Mucosa of stomach (tissue), 1 donor: ENCODE measurements around the gene JMJD1C.

Experiments
- H3K27me3 ChIP-seq: one replicate; pipeline ENCODE4 v1.7.0; 2013; ENCODE audit warnings: mild to moderate bottlenecking, low read length; ENCODE audit not compliant: control insufficient read depth, insufficient read depth
- H3K36me3 ChIP-seq: one replicate; pipeline ENCODE4 v1.7.0; 2013; ENCODE audit warnings: low read length; ENCODE audit not compliant: control insufficient read depth, insufficient read depth
- H3K4me1 ChIP-seq: one replicate; pipeline ENCODE4 v1.7.0; 2013; ENCODE audit warnings: mild to moderate bottlenecking, low read length; ENCODE audit not compliant: control insufficient read depth, insufficient read depth
- H3K4me3 ChIP-seq: one replicate; pipeline ENCODE4 v1.7.0; 2013; ENCODE audit warnings: low read length
- H3K9ac ChIP-seq: one replicate; pipeline ENCODE4 v1.7.0; 2013; ENCODE audit warnings: mild to moderate bottlenecking, low read length, moderate library complexity
- H3K9me3 ChIP-seq: one replicate; pipeline ENCODE4 v1.7.0; 2013; ENCODE audit warnings: mild to moderate bottlenecking, low read length, moderate library complexity; ENCODE audit not compliant: control insufficient read depth
- donor health status: Pancreatic carcinoma.

JMJD1C gene

DNA sequence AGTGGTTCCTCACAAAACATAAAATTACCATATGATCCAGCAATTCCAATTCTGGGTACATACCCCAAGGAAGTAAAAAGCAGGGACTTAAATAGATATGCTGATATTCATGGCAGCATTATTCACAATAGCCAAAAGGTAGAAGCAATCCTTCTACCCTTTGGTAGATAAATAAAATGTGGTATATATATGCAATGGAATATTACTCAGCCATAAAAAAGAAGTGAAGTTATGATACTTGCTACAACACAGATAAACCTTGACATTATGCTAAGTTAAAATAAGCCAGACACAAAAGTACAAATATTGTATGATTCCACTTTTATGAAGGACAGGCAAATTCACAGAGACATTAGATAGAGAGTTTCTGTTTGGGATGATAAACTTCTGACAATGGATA lies 13.3 kb downstream of the JMJD1C start:
- H3K36me3 ChIP-seq: no peaks in the 10 kb centered on the region
- no peaks in the 10 kb centered on the region for H3K4me1 ChIP-seq
- H3K27me3 ChIP-seq: no peaks in the 10 kb centered on the region

GRCh38 chr10:63446716-63447440 lies 18.9 kb downstream of the JMJD1C start:
- Histone ChIP-seq H3K4me3 (no peak overlapping the region), H3K36me3 (no peaks in the 10 kb centered on the region), H3K4me1 (no peaks in the 10 kb centered on the region), H3K9ac (no peak overlapping the region), H3K9me3 (no peaks in the 10 kb centered on the region), H3K27me3 (no peaks in the 10 kb centered on the region)

More for the DNA sequence above, 13.3 kb downstream of the JMJD1C start:
- Histone ChIP-seq H3K4me3 (no peak overlapping the region), H3K9me3 (no peaks in the 10 kb centered on the region), H3K9ac (no peak overlapping the region)

DNA sequence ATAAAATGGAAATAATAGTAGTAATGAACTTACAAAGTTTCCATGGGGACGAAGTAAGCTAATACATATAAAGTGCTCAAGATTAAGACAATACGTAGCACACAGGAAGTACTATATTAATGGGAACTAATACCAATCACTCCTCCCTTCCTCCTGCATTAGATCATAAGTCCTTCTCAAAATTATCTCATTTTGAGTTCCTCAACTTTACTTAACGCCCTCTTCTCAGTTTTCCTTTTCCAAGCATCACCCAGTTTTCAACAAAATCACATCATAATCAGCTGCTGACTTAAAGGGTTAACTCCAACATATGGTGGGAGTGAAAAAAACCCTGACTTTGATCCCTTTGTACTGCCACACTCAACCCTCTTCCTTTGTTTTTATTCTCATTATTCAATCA lies 24.4 kb downstream of the JMJD1C start:
- Histone ChIP-seq H3K4me1 (peaks cover 15% of the 10 kb centered on the region), H3K4me3 (no peak overlapping the region), H3K36me3 (no peaks in the 10 kb centered on the region), H3K9ac (no peak overlapping the region), H3K9me3 (no peaks in the 10 kb centered on the region), H3K27me3 (no peaks in the 10 kb centered on the region)

GRCh38 chr10:63439607-63440006 lies 26.2 kb downstream of the JMJD1C start:
- Histone ChIP-seq H3K36me3 (no peaks in the 10 kb centered on the region), H3K4me1 (peaks cover 20% of the 10 kb centered on the region), H3K9me3 (no peaks in the 10 kb centered on the region), H3K4me3 (no peak overlapping the region), H3K9ac (no peak overlapping the region), H3K27me3 (no peaks in the 10 kb centered on the region)

GRCh38 chr10:63438506-63439498 lies 27.0 kb downstream of the JMJD1C start:
- no peaks in the 10 kb centered on the region for H3K27me3 ChIP-seq
- no peak overlapping the region for H3K4me3 ChIP-seq
- H3K36me3 ChIP-seq: no peaks in the 10 kb centered on the region
- H3K4me1 ChIP-seq: peaks cover 25% of the 10 kb centered on the region
- H3K9me3 ChIP-seq: no peaks in the 10 kb centered on the region
- no peak overlapping the region for H3K9ac ChIP-seq

DNA sequence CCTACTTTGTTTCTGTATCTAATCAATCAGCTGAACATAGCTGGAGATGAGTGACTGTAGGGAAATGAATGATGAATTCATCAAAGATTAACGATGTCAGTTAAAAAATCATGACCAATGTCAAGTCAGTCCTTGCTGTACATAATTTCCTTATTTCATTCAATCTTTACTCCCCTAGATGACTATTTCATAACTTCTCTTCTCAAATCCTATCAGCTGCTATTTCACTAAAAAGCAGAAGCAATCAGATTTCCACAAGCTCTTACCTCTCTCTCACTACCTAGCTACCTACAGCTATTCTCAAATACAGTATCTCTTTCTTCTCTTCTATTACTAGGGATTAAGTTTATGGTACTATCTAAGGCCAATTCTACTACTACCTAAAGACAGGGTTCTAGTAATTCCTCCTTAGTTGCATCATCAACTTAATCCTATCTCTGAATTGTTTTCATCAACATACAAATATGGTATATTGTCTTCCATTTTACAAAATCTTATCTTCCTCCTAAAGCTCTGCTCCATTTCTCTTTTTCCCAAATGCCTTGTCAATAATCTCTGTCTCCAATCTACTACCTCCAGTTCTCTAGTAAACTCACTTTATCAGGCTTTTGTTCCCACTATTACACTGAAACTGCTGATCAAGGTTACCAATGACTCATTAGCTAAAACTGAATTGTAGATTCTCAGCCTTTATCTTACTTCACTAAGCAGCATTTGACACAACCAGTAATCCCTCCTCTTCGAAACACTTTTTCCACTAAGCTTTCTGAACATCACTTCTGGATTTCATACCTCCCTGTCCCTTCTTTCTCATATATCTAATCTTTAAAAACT lies 28.4 kb downstream of the JMJD1C start:
- no peaks in the 10 kb centered on the region for H3K27me3 ChIP-seq
- no peaks in the 10 kb centered on the region for H3K9me3 ChIP-seq
- no peaks in the 10 kb centered on the region for H3K36me3 ChIP-seq
- H3K9ac ChIP-seq: no peak overlapping the region
- peaks cover 25% of the 10 kb centered on the region for H3K4me1 ChIP-seq
- H3K4me3 ChIP-seq: no peak overlapping the region

DNA sequence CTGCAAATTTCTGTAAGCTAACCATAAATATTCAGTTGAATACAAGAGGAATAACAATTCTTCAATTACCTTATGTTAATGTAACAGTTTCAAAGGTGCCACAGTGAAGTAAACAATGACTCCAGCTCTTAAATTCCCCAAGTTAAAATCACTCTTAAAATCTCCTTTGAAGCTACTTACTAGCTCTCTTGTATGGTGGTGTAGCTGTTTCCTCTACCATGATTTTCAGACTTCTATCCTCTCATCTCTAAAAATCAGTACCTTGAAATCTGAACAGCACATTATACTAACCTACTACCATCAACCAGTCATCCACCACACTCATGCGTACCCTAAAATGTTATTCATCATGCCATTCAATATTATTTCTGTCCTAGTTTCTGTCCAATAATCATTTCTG lies 29.6 kb downstream of the JMJD1C start:
- H3K9me3 ChIP-seq: no peaks in the 10 kb centered on the region
- no peak overlapping the region for H3K9ac ChIP-seq
- no peaks in the 10 kb centered on the region for H3K36me3 ChIP-seq
- no peak overlapping the region for H3K4me3 ChIP-seq
- peaks cover 29% of the 10 kb centered on the region for H3K4me1 ChIP-seq
- H3K27me3 ChIP-seq: no peaks in the 10 kb centered on the region

- H3K9me3 ChIP-seq: no peaks in the 10 kb centered on the region
- H3K27me3 ChIP-seq: no peaks in the 10 kb centered on the region
- H3K4me1 ChIP-seq: peaks cover 29% of the 10 kb centered on the region
- H3K36me3 ChIP-seq: no peaks in the 10 kb centered on the region
- H3K4me3 ChIP-seq: no peak overlapping the region
- H3K9ac ChIP-seq: no peak overlapping the region
Observed at GRCh38 chr10:63434866-63435854, 30.6 kb downstream of the JMJD1C start.

DNA sequence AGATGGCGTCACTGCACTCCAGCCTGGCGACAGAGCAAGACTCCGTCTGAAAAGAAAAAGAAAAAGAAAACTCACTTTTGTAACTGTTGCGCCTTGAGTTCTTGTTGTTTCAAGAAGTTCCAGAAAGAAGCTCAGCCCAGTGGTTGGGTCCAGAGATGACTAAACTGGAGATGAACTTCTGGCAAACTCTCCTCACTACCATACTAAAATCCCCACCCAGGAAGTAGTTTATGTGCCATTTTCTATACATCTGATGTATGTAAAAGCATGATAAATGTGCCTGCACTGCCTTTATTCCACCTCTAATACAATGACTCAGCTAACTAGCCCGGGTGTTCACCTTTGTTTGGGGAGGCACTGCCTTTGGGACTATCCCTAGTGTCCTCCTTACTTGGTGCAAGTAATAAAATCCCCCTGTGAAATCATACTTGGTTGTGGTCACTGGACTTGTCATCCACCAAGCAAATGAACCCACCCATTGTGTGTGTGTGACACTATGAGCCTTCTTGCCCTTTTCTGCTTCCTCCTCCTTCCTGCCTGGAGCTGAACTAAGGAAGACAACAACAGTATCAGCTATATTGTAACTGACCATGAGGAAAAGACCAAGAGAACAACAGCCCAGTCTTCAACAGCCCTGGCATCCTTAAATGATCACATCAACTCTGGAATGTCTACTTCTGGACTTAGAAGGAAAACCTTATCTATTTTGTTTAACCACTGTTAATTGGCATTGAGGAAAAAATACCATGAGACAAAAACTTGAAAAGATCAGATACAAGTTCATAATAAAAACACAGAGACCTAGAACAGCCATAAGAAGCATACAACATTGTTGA lies 33.6 kb downstream of the JMJD1C start:
- no peaks in the 10 kb centered on the region for H3K36me3 ChIP-seq
- H3K4me1 ChIP-seq: peaks cover 14% of the 10 kb centered on the region
- no peaks in the 10 kb centered on the region for H3K27me3 ChIP-seq
- no peak overlapping the region for H3K4me3 ChIP-seq
- H3K9ac ChIP-seq: no peak overlapping the region
- no peaks in the 10 kb centered on the region for H3K9me3 ChIP-seq

- H3K27me3 ChIP-seq: no peaks in the 10 kb centered on the region
- H3K4me1 ChIP-seq: peaks cover 14% of the 10 kb centered on the region
- no peaks in the 10 kb centered on the region for H3K36me3 ChIP-seq
- H3K9ac ChIP-seq: no peak overlapping the region
- H3K4me3 ChIP-seq: no peak overlapping the region
- no peaks in the 10 kb centered on the region for H3K9me3 ChIP-seq
Observed at GRCh38 chr10:63430999-63431356, 34.8 kb downstream of the JMJD1C start.
